8988T (cell line): ENCODE measurements around the gene COL15A1.

ENCODE experiments used
- DNase-seq: peaks from one replicate; pipeline ENCODE4 v3.0.0; 2011

The COL15A1 gene

GRCh38 chr9:99062549-99062948 is 118.8 kb downstream of the COL15A1 start:
- no peak for DNase-seq

- no peak for DNase-seq
Measured at GRCh38 chr9:99063522-99063921, 119.8 kb downstream of the COL15A1 start.

DNA sequence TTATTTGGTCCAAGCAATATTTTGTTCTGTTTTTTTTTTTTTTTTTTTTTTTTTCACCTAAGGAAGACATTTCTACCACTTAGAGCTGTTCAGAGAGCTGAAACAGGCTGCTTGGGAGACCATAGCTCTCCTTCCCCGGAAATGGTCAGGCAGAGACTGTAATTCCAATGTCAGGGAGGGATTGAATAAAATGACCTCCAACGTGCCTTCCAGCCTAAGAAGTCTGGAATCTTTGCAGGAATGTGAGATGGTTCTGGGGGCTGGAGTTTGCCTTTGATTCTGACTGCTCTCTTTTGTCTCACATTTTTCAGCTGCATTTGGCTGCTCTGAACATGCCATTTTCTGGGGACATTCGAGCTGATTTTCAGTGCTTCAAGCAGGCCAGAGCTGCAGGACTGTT is 122.9 kb downstream of the COL15A1 start:
- no peak for DNase-seq

GRCh38 chr9:99069075-99069474 is 125.4 kb downstream of the COL15A1 start:
- no peak for DNase-seq

DNA sequence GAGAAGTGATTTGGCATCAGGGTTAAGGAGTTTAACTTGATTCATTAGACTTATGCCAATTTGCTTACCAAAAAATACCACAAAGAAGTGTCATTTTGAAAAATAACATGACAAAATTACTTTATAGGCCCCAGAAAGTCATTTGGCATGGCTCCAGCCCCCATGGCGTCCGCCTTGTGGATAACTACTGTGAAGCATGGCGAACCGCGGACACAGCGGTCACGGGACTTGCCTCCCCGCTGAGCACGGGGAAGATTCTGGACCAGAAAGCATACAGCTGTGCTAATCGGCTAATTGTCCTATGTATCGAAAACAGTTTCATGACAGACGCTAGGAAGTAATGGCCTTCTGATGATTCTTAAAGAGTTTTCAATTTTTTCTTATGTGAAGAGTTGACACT is 125.8 kb downstream of the COL15A1 start:
- DNase-seq, result no peak

- DNase-seq, result no peak
Measured at GRCh38 chr9:99070681-99071080, 127.0 kb downstream of the COL15A1 start.

DNA sequence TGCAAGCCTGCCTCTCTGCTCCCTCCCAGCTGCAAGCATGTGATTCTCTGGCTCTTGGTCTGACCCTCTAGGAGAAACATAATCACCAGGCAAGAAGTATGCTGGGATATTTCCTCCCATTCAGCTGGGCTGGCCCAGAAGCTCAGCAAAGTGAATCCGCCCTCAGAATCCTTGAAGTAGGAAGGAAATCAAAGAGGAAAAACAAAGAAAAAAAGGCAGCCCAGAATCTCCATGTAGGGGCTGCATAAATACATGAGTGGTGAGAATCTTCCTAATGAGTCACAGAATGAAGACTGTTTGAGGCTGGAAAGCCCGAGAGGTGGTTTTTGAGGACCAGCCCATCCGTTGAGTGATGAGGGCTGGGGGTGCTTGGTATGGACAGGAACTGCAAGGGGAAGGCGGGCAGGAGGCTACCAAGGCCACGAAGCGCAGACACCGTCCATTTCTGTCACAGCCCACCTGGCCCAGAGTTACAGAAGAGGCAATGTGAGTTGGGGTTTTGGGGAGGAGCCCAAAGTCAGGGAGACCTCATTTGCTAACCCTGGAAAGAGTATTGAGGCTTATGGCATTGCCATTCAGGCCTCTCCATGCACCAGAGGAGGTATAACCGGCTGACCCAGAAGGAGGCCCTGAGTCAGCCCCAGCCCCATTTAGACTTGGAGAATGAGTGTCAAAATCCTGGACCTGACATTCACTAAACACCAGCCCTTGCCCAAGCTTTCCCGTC is 127.8 kb downstream of the COL15A1 start:
- DNase-seq, result no peak

GRCh38 chr9:99072040-99072394 is 128.3 kb downstream of the COL15A1 start:
- DNase-seq, result no peak

- no peak for DNase-seq
Measured at GRCh38 chr9:99073347-99073746, 129.6 kb downstream of the COL15A1 start.

- no peak for DNase-seq
Measured at GRCh38 chr9:99073985-99074901, 130.5 kb downstream of the COL15A1 start.

- no peak for DNase-seq
Measured at GRCh38 chr9:99074902-99075245, 131.2 kb downstream of the COL15A1 start.

GRCh38 chr9:99075246-99075912 is 131.7 kb downstream of the COL15A1 start:
- no peak for DNase-seq

DNA sequence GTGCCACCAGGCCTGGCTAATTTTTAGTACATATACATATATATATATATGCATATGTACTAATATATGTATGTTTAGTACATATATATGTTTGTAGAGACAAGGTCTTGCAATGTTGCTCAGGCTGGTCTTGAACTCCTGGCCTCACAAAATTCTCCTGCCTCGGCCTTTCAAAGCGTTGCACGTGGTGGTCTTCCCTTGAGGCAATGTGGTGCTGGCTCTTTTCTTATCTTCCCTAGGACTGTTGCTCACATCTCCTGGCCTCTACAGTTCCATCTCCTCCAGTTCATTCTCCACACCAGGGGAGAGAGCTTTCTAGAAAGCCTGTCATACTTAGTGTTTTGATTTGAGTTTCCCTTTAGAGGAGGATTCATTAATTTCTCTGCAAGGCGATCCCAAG is 132.3 kb downstream of the COL15A1 start:
- DNase-seq, result no peak

- DNase-seq, result no peak
Measured at GRCh38 chr9:99076483-99077171, 132.9 kb downstream of the COL15A1 start.

DNA sequence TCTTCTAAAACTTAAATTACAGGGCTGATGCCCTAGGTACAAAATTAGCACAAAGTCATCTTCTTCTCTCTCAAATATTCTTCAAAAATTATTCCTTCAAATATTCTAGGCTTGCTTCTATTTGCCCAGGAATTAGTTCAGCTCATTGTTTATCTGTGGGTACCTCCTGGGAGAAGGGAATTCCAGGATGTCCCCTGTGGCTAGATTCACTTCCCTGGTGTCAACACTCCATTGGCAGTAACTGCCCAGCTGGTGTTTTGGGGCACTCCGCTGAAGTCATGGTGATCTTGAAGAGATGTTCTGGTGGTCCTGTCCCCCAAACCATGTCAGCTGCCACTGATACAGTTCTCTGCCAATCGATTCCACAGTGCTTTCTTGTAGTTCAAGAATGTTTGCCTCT is 135.0 kb downstream of the COL15A1 start:
- DNase-seq, result no peak

DNA sequence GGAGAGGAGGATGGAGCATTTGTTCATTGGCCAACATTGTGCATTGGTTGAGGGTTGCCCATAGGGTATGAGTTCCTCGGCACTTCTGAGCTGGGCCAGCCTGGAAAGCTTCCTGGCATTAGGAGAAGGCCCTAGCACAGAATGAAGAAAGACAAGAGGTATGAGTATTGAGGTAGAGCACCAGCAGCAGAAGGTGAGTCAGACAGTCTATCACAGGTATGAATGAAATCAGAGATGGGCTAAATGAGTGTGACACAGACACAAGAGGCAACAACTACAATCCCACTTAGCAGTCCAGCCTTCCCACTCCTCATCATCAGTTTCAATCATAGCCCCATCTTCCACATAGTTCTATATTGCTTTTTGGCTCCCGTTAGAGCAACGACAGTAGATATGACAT is 135.8 kb downstream of the COL15A1 start:
- no peak for DNase-seq

DNA sequence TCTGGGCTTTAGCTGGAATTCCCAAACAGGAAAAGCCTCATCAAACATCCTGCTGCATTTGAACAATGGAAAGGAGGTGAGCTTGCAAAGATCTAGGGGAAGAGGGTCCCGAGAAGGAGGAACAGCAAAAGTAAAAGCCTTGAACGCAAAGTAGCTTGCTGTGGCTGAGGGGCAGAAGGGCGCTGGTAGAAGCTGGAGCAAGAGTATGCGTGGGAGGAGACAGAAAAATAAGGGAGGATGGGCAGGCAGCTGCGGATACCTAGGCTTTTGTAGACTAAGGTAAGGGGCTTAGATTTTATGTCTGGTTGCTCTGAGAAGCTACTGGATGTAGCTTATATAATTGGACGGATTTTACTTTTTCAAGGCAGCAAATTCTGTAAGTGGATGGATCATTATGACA is 139.3 kb downstream of the COL15A1 start:
- no peak for DNase-seq

GRCh38 chr9:99085949-99086948 is 142.5 kb downstream of the COL15A1 start:
- no peak for DNase-seq

DNA sequence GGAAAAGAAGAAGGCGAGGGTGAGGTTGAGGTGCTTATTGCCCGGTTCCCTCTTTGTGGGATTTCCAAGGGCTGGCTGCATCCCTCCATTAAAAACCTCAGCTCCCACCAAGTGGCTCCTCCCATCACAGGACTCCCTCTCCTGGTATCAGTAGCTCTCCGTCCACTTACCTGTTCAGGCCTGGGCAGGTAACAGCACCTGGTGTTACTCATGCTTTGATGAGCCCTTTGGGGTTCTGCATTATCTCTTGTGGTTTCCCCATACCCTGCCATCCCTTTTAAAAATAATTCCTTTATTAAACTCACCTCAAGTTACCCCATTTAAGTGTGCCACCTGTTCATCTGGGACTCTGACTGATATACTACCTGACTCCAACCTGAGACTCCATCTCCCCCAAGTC is 143.8 kb downstream of the COL15A1 start:
- DNase-seq, result no peak

GRCh38 chr9:99090336-99091130 is 146.8 kb downstream of the COL15A1 start:
- no peak for DNase-seq
